GM12873 (cell line): ENCODE data around the gene STRA6.

Experiments
- TF ChIP-seq, protein P1 (sequence below): IDR thresholded peaks from 2 replicates; pipeline ENCODE4 v1.5.1; 2012; ENCODE audit warnings: low read depth, mild to moderate bottlenecking, moderate library complexity, low read length, control low read depth; ENCODE audit not compliant: insufficient read depth; ENCODE audit errors: missing control alignments

The STRA6 gene

GRCh38 chr15:74194572-74195559 lies 7.7 kb downstream of the STRA6 start:
- TF ChIP-seq, protein P1, sequence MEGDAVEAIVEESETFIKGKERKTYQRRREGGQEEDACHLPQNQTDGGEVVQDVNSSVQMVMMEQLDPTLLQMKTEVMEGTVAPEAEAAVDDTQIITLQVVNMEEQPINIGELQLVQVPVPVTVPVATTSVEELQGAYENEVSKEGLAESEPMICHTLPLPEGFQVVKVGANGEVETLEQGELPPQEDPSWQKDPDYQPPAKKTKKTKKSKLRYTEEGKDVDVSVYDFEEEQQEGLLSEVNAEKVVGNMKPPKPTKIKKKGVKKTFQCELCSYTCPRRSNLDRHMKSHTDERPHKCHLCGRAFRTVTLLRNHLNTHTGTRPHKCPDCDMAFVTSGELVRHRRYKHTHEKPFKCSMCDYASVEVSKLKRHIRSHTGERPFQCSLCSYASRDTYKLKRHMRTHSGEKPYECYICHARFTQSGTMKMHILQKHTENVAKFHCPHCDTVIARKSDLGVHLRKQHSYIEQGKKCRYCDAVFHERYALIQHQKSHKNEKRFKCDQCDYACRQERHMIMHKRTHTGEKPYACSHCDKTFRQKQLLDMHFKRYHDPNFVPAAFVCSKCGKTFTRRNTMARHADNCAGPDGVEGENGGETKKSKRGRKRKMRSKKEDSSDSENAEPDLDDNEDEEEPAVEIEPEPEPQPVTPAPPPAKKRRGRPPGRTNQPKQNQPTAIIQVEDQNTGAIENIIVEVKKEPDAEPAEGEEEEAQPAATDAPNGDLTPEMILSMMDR = no peak

GRCh38 chr15:74193905-74194304 lies 8.7 kb downstream of the STRA6 start:
- TF ChIP-seq, protein P1 = no peak

DNA sequence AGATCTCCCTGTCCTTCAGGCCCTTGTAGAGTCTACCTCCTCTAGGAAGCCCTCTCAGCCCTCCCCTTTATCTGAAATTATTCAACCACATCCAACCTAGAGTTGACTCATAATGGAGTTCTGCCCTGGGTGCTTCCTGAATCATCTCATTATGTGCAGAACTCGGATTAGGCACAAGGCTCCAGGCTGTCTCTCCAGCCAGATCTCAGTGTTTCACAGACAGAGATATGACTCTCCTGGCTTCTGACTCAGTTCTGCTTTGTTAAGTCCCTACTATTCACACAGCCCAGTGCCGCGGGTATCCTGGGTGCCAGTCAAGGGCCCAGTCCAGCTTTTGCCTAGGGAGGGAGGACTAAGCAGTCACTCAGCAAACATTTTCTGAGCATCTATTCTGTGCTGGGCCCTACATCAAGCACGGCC lies 9.3 kb downstream of the STRA6 start:
- TF ChIP-seq, protein P1 = no peak

- TF ChIP-seq, protein P1 = no peak
Observed at GRCh38 chr15:74192751-74193150, 9.8 kb downstream of the STRA6 start.

- TF ChIP-seq, protein P1 = no peak
Observed at GRCh38 chr15:74191798-74192197, 10.8 kb downstream of the STRA6 start.

DNA sequence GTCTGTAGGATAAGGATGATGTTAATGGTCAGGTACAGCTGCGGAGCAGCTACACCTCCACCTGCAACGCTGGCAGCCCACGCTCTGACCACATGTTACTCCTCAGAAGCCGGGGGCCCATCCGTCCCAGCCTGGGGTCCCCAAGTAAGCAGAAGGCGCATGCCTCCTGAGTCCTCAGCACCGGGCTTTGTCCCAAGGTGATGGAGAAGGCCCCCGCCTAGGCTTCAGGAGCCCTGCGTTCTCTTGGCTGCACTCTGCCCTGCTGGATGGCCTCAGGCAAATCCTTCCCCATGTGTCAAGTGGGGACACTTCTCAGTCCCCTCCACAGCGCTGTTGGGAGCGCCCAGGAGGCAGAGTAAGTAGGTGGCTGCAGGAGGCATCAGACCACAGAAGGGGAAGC lies 14.4 kb downstream of the STRA6 start:
- TF ChIP-seq, protein P1 = no peak

GRCh38 chr15:74185710-74186348 lies 16.8 kb downstream of the STRA6 start:
- TF ChIP-seq, protein P1 = no peak
